Thyroid gland (tissue), 4 donors: ENCODE measurements around the gene EFCAB12. TPM values are rescaled to one million over a fixed set of nuclear protein-coding genes. Genes with fewer than 3 reads are reported as not detected.
"Not testable (repeated sequence)": the region's sequence is repeated elsewhere in the genome, so short reads cannot be mapped to it uniquely, and the experiment has no call there.

Experiments used
- DNase-seq, 2 donors: peaks; one replicate each; pipeline ENCODE4 v3.0.0-alpha.2; 2019
- H3K27ac ChIP-seq, 3 donors: fragments of 200-600 bp; sonication (generic); 1 replicate in 2 of 3; 2 replicates in 1 of 3; pipeline ENCODE4 v1.5.1; 2016 to 2019; ENCODE audit warnings: mild to moderate bottlenecking in 1 of 3, moderate library complexity in 1 of 3
- H3K27me3 ChIP-seq: fragments of 200-600 bp; sonication (generic); one replicate; pipeline ENCODE4 v1.5.1; 2019
- H3K36me3 ChIP-seq, 2 donors: fragments of 200-600 bp; sonication (generic); one replicate each; pipeline ENCODE4 v1.5.1; 2016 to 2019
- H3K4me1 ChIP-seq, 2 donors: fragments of 200-600 bp; sonication (generic); one replicate each; pipeline ENCODE4 v1.5.1; 2017 to 2019
- H3K4me3 ChIP-seq, 3 donors: fragments of 200-600 bp; sonication (generic); replicated peaks in 1 of 3; 1 replicate in 2 of 3; 2 replicates in 1 of 3; pipeline ENCODE4 v1.5.1; 2016; ENCODE audit warnings: mild to moderate bottlenecking in 1 of 3
- H3K9me3 ChIP-seq: fragments of 200-600 bp; sonication (generic); one replicate; pipeline ENCODE4 v1.5.1; 2017
- POLR2A ChIP-seq, 2 donors: fragments of 450-650 bp; IDR thresholded peaks; one replicate each; pipeline ENCODE4 v1.6.1; 2017; ENCODE audit warnings: antibody characterized with exemption in 2 of 2, mild to moderate bottlenecking in 2 of 2, moderate library complexity in 1 of 2
- WGBS, 2 donors: methylation state at CpG; one replicate each; pipeline ENCODE4 v1.1.5; 2017; 5-methylcytosine and 5-hydroxymethylcytosine counted together
- intact Hi-C: fragments of 100-400 bp; cut with DNase I; formaldehyde crosslinking; loops from one replicate; pipeline ENCODE4 v1.15.1; 2023
- total RNA-seq, 4 donors: library from RNA; depleted of rRNA; stranded (reverse); fragments of >200 nt; gene quantifications; one replicate each; pipeline ENCODE4 v1.2.3, GENCODE V29; 2016
- TF ChIP-seq, protein P1 (sequence below), 6 experiments: fragments of 200-600 bp in 3 of 6; fragments of 450-650 bp in 3 of 6; sonication (generic) in 3 of 6; IDR thresholded peaks; one replicate each; pipeline ENCODE4 v1.5.1; 2016 to 2019; ENCODE audit warnings: antibody characterized with exemption in 6 of 6, mild to moderate bottlenecking in 2 of 6, inconsistent platforms in 1 of 6, moderate library complexity in 1 of 6

Gene EFCAB12
- total RNA-seq, 4 donors from 2014 or later, result 0.67 to 1.2 (median 0.74) TPM

DNA sequence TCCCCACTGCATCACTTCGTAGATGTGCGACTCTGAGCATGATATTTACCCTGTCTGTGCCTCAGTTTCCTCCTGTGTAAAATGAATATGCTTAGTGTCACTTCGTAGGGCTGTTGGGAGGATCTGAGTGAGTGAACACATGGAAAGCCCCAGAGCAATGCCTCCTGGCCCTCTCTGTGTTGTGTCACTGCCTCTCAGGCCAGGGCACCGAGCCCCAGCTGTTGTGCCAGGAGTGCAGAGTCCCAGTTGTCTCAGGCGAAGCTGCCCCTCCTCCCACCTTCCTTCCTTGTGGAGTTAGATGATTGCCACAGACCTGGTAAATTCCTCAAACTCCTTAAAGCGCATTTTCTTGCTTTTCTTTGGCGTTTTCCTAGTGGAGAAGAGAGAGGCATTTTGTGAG is 26.2 kb downstream of the EFCAB12 start:
- intact Hi-C loops, result no loop called here
- Histone ChIP-seq H3K27me3 (no peaks in the 10 kb centered on the region), H3K36me3 (no peaks in the 10 kb centered on the region), H3K27ac (no peak overlapping the region), H3K4me1 (peaks cover 7 to 13% of the 10 kb centered on the region in 2 donors), H3K4me3 (no peak overlapping the region), H3K9me3 (no peaks in the 10 kb centered on the region)
- 90 to 94% methylated on average over 7 of the region's 7 CpGs for WGBS, 2 donors
- DNase-seq, result no peak
- TF ChIP-seq POLR2A (IDR thresholded peaks at IDR 0.05), result no peak
- TF ChIP-seq, protein P1, sequence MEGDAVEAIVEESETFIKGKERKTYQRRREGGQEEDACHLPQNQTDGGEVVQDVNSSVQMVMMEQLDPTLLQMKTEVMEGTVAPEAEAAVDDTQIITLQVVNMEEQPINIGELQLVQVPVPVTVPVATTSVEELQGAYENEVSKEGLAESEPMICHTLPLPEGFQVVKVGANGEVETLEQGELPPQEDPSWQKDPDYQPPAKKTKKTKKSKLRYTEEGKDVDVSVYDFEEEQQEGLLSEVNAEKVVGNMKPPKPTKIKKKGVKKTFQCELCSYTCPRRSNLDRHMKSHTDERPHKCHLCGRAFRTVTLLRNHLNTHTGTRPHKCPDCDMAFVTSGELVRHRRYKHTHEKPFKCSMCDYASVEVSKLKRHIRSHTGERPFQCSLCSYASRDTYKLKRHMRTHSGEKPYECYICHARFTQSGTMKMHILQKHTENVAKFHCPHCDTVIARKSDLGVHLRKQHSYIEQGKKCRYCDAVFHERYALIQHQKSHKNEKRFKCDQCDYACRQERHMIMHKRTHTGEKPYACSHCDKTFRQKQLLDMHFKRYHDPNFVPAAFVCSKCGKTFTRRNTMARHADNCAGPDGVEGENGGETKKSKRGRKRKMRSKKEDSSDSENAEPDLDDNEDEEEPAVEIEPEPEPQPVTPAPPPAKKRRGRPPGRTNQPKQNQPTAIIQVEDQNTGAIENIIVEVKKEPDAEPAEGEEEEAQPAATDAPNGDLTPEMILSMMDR (IDR thresholded peaks at IDR 0.05), result no peak

DNA sequence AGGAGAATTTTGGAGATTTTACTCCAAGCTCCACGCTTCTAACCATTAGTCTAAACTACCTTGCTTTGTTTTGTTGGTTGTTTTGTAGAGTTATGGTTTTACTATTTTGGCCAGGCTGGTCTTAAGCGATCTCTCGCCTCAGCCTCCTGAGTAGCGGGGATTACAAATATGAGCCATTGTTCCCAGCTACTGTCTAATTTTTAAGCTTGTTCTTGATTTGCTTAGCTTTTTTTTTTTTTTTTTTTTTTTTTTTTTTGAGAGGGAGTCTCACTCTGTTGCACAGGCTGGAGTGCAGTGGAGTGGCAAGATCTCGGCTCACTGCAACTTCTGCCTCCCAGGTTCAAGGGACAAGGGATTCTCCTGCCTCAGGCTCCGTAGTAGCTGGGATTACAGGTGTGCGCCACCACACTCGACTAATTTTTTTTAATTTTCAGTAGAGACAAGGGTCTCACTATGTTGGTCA is 28.5 kb downstream of the EFCAB12 start:
- DNase-seq, result peak; percentile 18 to 27
- TF ChIP-seq, protein P1 (IDR thresholded peaks at IDR 0.05), result peak in 1 of 6 experiments; percentile 23
- no peak for TF ChIP-seq POLR2A (IDR thresholded peaks at IDR 0.05)
- peaks cover 7 to 13% of the 10 kb centered on the region in 2 donors for H3K4me1 ChIP-seq
- H3K4me3 ChIP-seq, result peak overlapping the region in 1 of 3 donors; percentile 73
- 52 to 54% methylated on average over 8 of the region's 8 CpGs for WGBS, 2 donors
- H3K27me3 ChIP-seq, result no peaks in the 10 kb centered on the region
- intact Hi-C loops, result no loop called here
- H3K27ac ChIP-seq, result peak overlapping the region; percentile 93 to 97 (median 95)
- H3K36me3 ChIP-seq, result no peaks in the 10 kb centered on the region
- H3K9me3 ChIP-seq, result no peaks in the 10 kb centered on the region

DNA sequence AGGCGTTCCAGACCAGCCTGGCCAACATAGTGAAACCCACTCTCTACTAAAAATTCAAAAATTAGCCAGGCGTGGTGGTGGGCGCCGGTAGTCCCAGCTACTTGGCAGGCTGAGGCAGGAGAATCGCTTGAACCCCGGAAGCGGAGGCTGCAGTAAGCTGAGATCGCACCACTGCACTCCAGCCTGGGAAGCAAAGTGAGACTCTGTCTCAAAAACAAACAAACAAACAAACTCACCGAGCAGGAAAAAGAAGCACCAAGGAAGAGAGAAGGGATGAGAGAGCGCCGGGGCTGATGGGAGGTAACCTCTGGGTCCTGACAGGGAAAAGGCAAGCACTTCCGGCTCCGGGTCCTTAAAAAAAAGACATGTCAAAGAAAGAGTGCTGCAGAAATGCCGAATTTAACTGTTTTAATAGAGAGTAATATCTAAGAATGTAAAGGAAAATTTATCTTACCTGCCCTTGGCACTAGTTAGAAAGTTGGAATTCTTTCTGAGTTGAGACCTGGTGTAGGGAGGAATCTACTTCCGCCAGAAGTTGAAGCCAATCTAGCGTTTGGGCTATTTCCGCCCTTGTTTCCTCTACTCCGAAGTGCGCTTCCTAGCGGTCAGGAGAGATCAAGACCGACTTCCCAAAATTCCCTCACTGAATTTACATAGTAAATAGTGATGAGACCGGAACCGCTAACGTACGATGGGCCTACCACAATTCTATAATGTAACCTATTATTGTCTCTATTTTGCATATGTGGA is 29.1 kb downstream of the EFCAB12 start:
- TF ChIP-seq, protein P1 (IDR thresholded peaks at IDR 0.05), result peak; percentile 48 to 90 (median 84)
- TF ChIP-seq POLR2A (IDR thresholded peaks at IDR 0.05), result peak in 1 of 2 donors; percentile 46
- H3K9me3 ChIP-seq, result no peaks in the 10 kb centered on the region
- peak; percentile 74 to 83 for DNase-seq
- peak overlapping the region; percentile 93 to 97 (median 95) for H3K27ac ChIP-seq
- intact Hi-C loops, result no loop called here
- H3K4me1 ChIP-seq, result peaks cover 7 to 13% of the 10 kb centered on the region in 2 donors
- H3K4me3 ChIP-seq, result peak overlapping the region; percentile 68 to 81 (median 73)
- H3K27me3 ChIP-seq, result no peaks in the 10 kb centered on the region
- H3K36me3 ChIP-seq, result no peaks in the 10 kb centered on the region
- WGBS, 2 donors, result 1% methylated on average over 25 of the region's 25 CpGs

DNA sequence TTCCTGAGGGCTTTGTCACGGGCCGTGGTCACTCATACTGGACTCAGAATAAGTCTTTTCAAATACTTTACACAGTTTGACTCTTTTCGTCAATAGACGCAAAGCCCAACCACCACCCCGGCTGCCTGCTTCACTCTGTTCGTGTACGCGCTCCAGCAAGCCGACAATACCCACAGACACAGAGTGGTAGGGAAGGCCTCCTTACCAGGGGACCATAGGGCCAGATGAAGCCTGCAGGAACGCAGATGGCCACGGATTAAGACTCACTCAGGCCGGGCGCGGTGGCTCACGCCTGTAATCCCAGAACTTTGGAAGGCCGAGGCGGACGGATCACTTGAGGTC is 29.7 kb downstream of the EFCAB12 start:
- Histone ChIP-seq H3K36me3 (no peaks in the 10 kb centered on the region), H3K27ac (peak overlapping the region; percentile 93 to 97 (median 95)), H3K4me1 (peaks cover 7 to 13% of the 10 kb centered on the region in 2 donors), H3K4me3 (peak overlapping the region; percentile 68 to 81 (median 73)), H3K27me3 (no peaks in the 10 kb centered on the region), H3K9me3 (no peaks in the 10 kb centered on the region)
- WGBS, 2 donors, result 1% methylated on average over 14 to 18 of the region's 18 CpGs
- TF ChIP-seq, protein P1 (IDR thresholded peaks at IDR 0.05), result no peak
- TF ChIP-seq POLR2A (IDR thresholded peaks at IDR 0.05), result no peak
- intact Hi-C loops, result no loop called here
- DNase-seq, result peak; percentile 20 to 28

DNA sequence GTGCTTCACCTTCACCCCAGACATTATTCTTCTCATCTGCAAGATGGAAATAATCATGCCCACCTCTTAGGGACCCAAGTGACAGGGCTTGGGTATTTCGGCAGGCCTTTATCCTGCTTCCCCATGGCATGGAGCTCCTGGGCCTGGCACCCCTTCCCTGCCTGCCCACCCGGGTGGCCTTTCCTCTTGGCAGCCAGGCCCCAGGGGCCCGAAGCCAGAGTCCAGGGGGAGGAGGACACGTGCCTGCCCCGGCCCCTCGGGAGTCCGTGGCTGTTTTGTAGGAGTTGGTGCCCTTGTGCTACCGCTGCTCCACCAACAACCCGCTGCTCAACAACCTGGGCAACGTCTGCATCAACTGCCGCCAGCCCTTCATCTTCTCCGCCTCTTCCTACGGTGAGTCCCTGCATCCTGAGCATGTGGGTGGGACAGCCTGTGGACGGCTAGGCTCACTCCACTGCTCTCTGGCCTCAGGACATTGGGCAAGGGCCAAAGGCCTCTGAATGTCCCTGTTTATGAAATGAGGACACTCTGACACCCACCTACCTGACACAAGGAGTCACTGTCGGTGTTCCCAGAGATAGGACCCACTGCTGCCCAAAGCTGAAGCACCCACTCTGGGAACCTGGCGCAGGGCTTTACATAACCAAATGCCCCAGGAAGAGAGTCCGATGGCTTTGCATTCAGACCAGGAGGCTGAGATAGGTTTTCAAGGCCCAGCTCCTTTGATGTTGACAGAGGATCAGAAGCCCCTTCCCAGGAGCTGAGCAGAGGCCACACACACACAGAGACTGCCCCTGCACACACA is 34.5 kb downstream of the EFCAB12 start:
- DNase-seq, H3K4me3 ChIP-seq, H3K27me3 ChIP-seq, intact Hi-C loops, H3K27ac ChIP-seq, H3K9me3 ChIP-seq: not testable (repeated sequence)
- WGBS, 2 donors, result 84 to 94% methylated on average over 7 to 10 of the region's 17 CpGs
- Histone ChIP-seq H3K4me1 (peaks cover 14 to 18% of the 10 kb centered on the region in 2 donors), H3K36me3 (peaks cover 5 to 21% of the 10 kb centered on the region in 2 donors)
